NCI-H524 treated with DMSO at 0.1 percent for 48 hours (cell line): ENCODE measurements around the gene CADM1.

Experiments
- DNase-seq: peaks from one replicate; lab custom pipeline; 2025; lab: John Stamatoyannopoulos, UW

Gene CADM1

DNA sequence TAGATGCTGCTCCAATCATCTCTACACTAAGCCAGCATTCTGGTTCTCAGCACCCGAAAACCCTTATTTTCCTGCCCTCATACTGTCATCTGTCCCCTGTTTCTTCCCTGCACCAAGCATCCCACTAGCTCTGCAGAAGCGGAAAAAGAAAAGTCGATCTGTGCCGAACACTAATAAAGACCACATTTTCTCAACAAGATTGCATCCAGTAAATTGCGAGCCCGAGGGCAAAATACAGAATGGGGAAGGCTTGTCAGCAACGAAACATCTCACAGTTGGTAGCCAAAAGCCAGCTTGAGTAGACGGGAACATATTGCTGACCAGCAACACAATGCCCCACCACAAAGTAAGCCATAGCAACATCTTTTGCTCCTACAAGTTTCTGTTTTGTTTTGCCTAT is 227.4 kb downstream of the CADM1 start:
- DNase-seq: no peak

DNA sequence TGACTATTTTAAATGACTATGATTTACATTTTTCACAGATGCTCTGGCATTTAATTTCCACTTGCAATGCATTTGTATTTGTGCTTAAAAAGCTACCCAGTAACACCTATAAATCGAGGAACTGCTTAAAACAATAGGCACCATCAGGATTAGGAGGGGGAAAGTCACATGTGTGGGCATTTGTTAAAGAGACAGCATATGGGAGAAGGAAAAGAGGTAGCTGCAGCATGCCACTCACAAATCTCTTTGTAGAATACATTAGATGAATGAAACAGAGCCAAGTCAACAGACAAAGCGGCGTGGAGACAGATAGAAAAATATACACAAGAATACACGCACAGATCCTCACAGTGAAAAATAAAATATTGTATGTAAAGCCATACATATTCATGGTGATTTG is 228.0 kb downstream of the CADM1 start:
- DNase-seq: no peak

DNA sequence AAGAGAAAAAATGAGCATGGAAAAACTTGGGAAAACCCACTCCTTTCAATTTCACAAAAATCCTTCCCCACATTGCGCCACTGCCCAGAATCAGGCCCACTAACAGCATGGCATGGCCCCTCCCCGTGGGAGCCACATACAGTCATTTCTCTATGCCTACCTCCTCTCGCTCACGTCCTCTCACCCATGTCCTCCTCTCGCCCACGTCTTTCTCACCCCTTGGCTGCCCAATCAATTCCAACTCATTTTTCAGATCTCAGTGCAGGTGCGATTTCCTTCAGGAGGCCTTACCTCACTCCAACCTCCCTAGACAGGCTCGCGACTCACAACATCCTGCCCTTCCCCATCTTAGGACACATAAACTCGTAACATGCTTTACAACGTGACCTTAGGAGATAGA is 229.2 kb downstream of the CADM1 start:
- DNase-seq: no peak

DNA sequence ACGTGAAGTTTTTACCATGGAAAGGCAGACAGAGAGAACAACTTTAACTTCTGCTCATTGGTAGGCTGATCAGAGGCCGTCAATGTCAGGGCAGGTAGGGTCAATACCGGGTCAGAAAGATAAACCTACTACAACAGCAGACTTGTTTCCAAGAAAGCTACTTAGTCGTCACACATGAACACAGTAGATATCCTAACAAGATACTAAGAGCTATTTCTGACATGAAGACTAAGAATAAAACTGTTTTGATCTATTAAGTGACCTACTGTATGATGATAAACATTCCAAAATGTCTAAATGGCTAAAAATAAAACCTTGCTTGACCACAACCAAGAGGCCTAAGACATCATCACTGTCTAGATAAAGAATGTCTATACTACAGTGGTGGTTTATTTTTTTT is 231.3 kb downstream of the CADM1 start:
- DNase-seq: no peak

DNA sequence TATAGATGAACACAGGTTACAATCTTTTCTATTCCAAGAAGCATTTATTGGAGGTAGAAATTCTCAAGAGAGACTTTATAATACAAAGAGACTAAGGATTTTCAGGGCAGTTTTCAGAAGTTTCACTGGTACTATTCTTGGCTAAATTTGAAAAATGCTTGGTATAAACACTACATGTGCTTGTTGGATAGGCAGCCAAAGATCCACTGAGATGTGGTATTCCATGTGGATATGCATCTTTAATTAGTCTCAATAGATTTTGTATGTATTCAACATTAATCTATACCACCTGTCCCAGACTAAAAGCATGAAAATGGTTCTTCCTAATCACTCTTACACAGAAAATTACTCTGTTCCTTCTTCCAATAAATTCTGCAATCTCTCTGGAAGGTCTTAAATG is 232.6 kb downstream of the CADM1 start:
- no peak for DNase-seq

DNA sequence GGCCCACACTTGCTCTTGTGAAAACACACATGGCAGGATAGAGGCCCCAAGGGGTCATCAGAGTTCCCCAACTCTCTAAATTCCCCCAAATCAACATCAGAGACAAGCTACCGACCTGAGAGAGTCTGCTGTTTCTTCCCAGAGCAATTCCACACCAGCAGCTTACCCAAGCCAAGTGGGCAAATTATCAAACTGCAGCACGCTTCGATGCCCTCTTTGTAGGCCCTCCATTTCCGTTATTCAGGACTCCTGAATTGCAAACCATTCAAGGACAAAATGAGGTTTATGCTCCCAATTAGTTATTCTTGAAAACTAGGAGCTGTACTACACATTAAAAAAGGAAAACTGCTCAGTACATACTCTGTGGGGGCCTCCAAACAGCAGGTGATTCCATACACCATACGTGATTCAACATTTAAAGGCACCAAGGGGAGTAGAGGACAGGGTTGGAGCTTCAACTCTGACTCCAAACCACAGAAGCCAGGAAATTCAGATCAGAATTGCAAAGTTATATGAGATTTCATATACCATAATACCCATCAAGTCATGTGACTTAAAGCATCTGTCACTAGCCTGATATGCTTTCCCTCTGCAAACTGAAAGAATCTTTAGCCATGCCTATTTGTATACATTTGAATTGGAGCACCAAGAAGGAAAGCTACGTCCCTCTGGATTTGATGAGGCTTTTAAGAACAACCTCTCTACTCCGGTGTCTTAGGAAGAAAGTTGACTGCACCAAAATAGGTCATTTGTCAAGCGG is 234.8 kb downstream of the CADM1 start:
- DNase-seq: no peak

DNA sequence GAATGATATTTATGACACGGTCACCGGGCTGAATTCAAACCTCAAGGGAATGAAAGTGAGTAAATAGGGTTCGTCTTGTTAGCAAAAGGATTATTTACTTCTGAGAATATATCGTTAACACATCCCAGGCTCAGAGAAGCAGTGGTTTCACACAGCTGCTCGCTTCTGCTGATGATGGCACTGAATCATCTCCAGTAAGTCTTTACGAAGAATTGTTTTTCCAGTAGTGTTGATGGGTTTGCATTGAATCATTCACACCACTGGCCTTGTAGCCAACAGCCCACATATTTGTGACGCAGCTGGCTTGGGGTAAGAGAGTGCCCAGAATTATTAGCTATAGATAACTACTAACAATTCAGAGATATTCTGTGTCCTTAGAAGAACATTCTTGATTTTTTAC is 236.3 kb downstream of the CADM1 start:
- DNase-seq: no peak

DNA sequence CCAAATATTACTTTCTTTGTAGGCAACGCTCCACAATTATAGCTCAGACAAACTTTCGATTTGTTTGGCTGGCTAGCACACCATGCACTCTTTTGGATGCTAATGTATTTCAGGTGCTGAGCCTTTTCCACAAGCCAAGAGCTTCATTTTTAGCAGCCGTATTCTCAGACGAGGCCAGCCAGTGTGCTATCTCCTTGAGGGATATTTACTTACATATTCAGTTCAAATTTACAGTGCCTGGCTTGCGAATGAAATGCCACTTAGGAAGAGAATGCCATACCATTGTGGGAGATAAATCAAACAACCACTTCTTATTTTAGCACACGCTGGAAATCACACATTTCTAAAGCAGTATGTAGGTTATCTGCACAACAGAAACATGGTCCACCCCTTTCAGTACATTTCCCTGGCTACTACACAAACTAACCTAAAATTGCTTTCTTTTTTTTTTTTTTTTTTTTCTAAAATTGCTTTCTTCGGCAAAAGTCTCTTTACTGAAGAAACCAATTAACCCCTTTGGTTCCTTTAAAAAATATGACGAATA is 236.9 kb downstream of the CADM1 start:
- no peak for DNase-seq

DNA sequence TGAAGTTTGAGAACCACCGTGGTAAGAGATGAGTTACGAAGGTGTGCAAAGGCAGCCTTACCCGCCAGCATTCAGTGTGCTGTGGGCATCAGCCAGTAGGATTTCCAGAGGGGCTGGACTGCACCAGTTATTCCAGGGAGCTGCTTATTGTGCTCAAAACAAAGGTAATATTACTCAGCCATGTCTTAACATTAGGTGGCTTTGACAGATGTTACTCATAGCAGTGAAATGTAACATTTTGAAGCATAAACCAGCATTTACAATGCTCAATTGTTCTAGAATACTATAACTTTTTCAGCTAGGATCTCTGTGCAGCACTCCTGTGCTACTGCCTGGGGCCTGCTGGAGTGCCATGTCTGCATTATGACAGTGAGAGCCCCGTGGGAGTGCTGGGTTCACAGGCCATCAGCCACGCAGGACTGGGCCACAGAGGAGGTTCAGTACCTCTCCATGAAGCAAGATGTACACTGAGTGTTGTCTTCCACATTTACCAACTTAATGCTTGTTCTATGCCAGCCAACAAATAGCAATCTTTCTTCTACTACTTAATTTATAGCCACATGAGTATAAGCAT is 238.1 kb downstream of the CADM1 start:
- DNase-seq: no peak

DNA sequence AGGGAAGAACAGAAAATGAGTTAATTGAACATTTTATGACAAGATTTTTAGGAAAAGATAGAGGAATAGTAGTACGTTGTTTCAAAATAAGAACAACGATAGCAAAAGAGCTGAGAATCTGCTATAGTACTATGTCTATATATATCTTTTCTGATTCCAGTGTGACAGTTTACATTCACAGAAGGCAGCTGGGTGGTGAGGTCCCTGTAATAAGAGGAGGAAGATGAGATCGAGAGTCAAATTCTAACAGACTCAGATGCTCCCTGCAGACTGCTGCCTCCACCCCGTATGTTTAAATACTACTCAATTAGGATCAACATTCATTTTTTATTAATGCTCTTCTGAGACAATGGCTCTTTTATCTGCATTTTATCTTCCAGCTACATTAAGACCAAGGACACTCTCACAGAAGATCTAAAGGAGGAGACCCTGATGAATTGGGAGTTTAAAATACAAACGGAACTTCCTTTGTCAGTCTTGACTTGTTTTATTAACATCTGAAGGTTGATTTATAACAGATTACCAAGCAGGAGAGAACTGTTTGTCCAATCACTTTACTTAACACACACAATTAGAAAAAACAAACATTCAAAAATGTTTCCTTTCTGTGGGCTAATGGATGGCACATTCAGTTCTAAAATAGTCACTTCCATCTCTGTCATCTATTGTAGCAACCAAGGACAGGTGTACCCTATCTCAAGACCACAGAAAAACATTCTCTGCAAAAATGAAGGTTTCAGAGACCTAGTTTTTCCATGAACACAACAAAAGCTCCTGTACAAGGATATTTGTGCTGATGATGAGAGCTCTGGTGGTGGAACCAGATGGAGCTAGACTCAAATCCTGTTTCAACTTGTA is 240.2 kb downstream of the CADM1 start:
- DNase-seq: no peak

DNA sequence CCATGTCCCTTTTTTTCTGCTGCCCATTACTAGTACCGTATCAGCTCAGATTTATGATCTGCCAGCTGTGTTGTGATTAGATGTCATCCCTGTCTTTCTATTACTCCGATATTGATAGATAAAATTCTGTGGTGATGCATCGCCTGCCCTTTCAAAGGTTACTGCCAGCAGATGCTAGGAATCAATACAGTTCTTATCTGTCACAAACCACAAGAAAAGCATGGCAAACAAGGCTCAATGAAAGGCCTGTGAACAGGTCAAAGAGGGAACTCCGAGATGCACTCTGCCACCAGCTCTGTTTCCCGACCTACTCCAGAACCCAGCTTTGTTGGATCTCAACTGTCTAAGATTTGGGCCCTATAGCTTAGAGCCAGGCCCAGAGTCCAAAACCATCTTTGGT is 246.0 kb downstream of the CADM1 start:
- no peak for DNase-seq

DNA sequence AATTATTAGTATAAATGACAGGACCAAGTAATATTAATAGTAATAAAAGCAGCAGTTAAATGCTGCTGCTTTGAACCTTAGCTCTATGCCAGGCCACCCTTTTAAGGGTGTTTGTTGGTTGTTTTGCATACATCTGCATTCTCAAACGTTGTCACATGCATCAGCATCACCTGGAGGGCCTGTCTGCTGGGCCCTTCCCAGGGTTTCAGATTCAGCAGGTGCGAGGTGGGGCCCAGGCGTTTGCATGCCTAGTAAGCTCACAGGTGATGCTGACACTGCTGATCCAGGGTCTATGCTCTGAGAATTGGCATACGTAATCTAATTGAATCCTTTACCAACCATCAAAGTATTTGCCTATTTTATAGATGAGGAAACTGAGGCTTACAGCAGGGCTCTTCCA is 246.5 kb downstream of the CADM1 start:
- DNase-seq: no peak

DNA sequence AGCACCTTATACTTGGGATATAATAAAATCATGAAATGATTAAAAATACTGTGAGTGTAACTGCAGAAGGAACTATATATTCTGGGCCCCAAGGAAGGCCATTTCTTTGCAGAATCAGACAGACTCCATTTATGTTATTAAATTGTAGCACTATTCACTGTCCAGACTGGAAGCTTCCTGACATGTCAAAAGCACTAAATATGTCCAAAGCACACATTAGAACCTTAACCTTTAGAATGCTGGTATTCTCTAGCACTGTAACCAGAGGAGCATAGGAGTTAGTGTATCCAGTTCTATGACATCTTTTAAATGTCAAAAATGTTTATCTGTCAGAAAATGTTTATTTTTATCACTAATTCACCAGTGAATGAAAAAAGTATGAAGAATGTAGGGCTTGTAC is 246.9 kb downstream of the CADM1 start:
- DNase-seq: no peak

DNA sequence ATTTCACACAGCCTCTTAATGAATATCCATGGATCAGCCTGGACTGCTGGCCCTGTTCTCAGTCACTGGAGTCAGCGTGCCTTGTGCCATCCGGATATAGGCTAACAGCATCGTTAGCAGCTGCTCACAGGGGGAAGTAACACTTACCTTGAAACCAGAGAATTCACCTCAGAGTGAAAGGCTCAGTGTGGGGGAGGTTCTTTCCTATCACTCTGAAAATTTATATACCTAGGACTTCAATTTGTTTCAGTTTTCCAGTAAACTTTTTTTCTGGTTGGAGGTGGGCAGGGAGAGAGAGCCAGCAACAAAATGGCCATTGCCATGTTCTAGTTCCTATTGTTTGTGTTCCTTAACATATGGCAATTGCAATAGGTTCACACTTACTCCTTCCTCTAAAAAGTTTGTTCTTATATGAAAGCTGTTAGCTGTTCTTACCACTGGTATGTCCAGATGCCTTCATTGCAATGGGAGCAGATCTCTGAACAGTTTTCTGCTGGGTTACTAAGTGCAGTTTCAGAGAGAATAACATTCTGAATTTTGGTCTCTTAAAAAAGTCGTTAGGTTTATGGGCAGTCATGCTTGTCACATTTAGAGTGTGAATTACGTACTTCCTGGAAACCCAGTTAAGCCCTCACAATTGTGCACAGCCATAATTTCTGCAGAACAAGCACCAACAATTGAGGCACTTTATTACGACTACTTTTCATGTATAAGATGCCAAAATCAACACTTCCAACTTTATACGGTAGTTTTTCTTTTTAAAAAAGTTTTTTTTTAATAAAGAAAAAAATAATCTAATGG is 247.6 kb downstream of the CADM1 start:
- DNase-seq: no peak

DNA sequence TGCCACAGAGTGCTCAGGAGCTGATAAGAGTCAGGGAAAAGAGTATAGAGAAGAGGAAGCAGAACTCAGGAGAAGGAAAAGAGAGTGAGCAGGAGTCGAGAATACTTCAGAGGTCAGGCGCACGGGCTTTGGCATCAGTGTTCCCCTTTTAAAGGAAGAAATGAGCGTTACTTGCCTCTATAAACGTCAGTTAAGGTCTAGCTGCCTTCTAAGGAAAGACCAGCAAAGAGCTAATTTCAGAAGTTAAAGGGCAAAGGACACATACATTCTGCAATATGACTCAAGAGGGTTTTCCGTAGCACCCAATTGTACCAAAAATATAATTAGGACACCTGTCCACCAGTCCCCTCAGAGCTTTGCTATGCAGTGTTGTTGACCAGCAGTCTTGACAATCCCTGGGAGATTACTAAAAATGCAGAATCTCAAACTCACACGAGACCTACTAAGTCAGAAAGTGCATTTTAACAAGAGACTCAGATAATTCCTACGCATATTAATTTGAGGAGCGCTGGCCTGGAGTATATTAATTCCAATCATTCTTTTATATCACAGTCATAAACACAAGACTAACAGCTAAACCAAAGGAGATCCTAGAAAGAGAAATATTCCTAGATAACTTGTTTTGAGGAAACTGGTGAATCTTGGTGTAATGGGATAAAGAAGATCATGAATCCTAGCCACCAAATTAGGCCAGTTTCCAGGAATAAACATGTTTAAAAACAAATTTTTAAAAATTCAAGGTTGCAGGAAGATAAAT is 249.0 kb downstream of the CADM1 start:
- DNase-seq: no peak

DNA sequence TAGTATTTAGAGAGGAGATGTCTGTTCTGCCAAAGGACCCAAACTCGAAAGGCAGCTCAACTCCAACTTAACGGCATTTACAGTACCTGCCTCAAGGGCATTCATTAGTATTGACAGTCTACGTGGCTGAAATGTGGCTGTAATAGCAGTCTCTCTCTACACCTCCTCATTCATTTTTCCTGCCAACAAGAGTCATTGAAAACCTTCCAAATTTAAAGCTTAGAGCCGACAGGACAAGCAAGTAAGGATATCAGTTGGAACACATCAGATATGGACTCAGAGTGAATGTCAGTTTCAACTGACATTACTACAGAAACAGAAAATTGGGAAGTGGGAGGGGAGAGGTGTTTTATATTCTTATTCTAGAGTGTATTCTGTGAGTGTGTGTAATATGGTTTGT is 253.1 kb downstream of the CADM1 start:
- DNase-seq: no peak

DNA sequence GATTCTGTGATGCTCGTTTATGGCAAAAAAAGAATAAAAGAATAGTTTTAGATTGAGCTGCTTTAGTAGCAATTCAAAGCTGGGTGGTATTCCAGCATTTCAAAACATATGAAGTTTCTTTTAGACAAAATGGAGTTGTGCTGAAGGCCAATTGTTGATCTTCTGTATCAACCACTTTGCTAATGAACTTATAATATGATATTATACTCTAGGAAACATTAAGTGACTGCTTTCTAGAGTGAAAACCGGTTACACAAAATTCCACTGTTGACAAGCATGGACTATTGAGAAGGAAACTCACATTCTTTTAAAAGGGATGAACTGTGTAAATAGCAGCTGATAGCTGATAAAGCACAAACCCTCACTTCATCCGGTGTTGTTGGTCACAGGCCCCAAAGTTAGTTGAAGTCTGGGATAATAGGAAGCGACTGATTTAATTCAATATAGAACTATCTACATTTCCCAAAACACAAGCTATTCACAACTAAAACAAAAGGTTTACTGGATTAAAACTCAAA is 255.1 kb downstream of the CADM1 start:
- DNase-seq: no peak

DNA sequence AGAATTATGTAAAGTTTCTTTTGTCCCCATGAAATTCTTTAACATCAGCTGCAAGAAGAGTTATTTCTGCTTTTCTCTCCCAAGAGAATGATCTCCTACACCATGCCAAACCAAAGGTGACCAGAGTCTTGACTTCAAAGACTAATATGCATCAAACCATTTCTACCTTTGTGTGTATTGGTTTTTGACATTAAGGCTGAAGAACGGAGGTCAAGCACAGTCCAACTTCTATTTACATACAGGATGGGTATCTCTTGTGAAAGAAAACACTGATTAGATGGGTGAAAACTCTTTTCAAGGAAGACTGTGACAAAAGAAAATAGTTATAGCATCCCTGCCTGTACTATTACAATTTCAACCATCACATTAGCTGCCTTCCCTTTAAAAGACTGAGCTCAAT is 256.3 kb downstream of the CADM1 start:
- no peak for DNase-seq

DNA sequence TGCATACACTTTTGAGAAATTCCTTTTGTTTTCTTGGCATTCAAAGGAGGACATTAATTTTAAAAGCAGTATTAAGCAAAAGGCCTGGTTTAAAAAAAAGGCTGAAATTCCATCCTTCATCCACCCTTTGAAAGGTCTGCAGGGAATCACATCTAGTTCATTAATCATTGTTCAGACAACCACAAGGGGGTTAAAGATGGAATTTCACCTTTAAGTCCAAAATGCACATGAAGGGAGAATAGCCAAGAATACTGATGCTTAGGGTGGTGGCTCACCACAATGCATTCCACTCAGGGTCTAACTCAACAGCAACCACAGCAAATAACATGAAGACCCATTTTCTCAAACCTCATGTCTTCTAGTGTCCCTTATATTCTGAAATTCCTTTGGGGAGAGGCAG is 256.9 kb downstream of the CADM1 start:
- no peak for DNase-seq

DNA sequence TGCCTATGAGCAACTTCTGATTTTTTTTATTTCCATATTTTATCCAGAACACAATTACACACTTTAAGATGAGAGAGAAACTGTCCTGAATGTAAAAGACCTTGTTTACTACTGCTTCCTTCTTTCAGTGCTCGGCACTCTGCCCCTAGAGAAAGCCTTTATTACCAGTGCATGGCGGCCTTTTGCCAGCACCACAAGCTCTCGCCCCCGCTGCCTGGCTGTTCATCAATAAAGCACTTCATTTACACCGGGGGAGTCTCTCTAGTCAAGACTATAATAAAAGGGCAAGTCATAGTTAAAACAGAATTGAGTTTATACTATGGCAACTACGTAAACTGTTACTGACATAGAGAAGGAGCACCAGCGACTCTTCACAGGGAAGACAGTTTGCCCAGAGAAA is 259.5 kb downstream of the CADM1 start:
- DNase-seq: no peak

DNA sequence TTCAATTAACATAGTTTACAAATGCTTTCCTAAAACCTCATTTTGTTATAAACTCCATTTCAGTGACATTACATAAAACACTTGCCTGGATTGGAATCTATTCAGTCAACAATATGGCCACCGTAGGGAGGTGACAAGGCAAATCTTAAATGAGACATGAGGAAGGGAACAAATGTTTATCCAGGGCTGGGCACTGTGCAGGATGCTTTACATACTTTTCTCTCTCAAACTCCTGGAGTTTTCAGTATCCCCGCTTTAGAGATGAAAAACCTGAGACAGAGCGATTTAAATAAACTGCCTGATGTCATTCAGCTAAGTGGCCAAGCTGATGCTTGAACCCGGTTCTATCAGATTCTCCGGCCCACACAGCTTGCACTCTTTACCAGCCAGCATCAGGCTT is 259.9 kb downstream of the CADM1 start:
- no peak for DNase-seq
